T-helper 2 cell treated with Interferon-gamma antibody and Interleukin-4, amounts not matched to agents 100 ng/mL and 5 ng/mL, for 36 hours (primary cell): ENCODE measurements around the gene ADAMTS6. TPM values are rescaled to one million over a fixed set of nuclear protein-coding genes. Genes with fewer than 3 reads are reported as not detected.

Experiments used
- intact Hi-C: fragments of 100-400 bp; cut with micrococcal nuclease; formaldehyde crosslinking; loops from one replicate; pipeline ENCODE4 v1.15.1; 2023
- total RNA-seq: library from RNA; stranded (reverse); gene quantifications from 2 replicates; pipeline ENCODE4 v1.2.3, GENCODE V29; 2022

ADAMTS6 gene
- total RNA-seq, 1 donor from 2014 or later = 2.0 TPM

DNA sequence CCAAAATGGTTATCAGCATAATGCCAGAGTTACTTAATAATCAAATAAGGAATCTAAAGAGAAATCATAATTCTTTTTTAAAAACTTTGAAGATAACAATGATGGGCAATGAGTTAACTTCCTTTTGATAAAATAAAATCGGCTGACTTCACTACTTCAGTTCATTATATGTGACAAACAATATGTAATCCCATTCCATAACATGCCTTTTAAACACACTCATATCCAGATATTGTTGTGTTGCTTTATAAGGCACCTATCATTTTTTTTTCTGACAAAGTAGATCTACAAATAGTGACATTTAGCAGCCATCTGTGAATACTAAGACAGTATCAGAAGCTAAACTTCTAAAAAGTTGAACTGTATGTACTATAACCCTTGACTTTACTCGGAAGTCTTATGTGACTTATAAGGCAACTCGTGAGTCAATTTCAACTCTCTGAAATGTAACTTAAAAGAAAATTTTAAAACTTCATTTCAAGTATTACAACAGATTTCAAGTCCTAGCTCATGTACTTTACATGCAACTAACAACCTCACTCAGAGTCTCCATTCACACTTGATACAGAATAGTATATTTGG, 7.5 kb downstream of the ADAMTS6 start:
- intact Hi-C loops = no loop called here

DNA sequence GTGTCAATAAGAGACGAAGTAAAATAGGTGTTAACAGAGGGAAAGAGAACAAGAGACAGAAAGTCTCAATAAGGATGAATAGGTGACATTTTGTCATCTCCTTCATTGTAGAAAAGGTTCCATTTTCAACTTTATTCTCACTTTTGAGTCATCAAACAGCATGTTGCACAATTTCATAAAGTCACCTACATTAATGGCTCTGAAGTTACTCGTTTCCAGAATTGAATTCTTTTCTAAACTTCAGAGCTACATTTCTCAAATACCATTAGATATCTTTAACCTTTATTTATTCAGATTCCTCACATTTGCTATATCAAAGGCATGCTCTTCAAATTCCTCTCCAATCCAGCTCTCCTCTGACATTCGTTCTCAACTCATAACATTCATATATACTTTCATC, 13.1 kb downstream of the ADAMTS6 start:
- intact Hi-C loops = no loop called here

- intact Hi-C loops = no loop called here
Observed at GRCh38 chr5:65462139-65462705, 19.5 kb downstream of the ADAMTS6 start.

DNA sequence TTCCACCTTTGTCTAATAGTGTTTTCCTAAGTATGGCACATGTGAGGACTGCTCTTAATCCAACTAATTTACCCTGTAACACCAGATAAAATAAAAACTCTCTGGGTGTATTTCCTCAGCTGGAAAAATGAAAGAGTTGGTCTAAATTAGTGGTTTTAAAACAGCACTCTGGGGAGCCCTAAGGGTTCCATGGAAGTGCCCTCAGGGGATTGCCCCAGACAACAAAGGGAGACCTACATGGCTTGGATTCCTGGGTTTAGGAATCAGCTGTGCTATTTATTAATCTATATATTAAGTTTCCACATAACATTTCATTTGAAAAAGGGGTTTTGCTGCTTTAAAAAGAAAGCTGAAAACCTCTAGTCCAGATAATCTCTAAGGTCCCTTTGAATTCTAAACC, 20.2 kb downstream of the ADAMTS6 start:
- intact Hi-C loops = no loop called here

- intact Hi-C loops = no loop called here
Observed at GRCh38 chr5:65459995-65460394, 21.7 kb downstream of the ADAMTS6 start.

DNA sequence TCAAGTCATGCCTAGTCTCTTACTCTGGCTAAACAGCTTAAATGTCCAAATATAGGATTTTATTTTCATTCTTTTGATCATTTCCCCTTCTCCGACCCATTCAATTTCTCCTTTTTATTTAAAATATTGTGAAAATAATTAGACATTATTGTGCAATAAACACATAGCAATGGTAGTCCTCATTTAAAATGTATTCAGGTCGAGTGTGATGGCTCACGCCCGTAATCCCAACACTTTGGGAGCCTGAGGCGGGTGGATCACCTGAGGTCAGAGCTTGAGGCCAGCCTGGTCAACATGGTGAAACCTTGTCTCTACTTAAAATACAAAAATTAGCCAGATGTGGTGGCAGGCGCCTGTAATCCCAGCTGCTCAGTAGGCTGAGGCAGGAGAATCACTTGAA, 26.7 kb downstream of the ADAMTS6 start:
- intact Hi-C loops = no loop called here

DNA sequence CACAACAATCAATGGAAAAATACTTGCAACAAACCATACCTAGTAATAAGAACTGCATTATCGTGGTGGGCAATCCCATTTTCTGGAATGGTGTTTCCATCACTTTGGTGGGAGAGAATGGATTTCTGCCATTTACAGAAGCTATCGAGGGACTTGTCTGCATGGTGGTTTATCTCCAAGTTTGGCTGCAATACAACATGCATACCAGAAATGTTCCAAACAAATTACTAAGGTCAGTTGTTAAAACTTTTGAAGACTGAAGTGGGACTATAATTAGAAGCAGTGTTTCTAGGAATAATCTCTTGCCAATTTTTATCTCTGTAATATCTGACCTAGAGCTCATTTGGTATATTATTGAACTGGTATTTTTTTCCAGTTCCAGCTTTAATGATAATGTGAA, 30.3 kb downstream of the ADAMTS6 start:
- intact Hi-C loops = no loop called here

GRCh38 chr5:65446682-65447081, 35.0 kb downstream of the ADAMTS6 start:
- intact Hi-C loops = no loop called here

DNA sequence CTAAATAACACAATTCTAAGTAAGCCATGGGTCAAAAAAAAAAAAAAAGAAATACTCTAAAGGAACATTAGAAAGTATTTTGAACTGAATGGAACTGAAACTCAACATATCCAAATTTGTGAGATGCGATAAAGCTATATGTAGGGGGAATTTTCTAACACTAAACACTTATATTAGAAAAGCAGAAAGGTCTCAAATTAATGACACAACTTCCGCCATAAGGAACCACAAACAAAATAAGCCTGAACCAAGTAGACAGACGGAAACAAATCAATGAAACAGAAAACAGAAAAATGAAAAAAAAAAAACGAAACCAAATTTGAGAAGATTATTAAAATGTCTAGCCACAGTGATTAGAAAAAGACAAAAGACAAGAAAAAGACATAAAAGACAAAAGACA, 39.9 kb downstream of the ADAMTS6 start:
- intact Hi-C loops = no loop called here

- intact Hi-C loops = no loop called here
Observed at GRCh38 chr5:65440456-65440855, 41.3 kb downstream of the ADAMTS6 start.

- intact Hi-C loops = no loop called here
Observed at GRCh38 chr5:65434122-65434521, 47.6 kb downstream of the ADAMTS6 start.

GRCh38 chr5:65426656-65427055, 55.1 kb downstream of the ADAMTS6 start:
- intact Hi-C loops = no loop called here

DNA sequence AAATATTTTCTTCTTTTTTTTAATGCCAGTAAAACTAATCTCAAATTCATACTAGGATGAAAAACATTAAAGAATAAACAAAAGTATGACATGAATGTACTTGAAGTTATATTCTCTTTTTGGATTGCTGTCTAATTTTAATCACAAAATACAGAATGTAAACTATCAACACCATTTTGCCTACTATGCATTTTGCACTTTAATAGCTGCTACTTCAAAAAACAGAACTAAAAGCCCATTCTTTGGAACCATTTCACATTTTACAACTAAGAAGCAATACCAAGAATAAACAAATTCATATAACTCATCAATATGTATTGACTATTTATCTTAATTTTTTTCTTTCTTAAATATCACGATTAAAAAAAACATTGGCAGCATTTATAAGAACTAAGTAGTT, 58.1 kb downstream of the ADAMTS6 start:
- intact Hi-C loops = no loop called here

DNA sequence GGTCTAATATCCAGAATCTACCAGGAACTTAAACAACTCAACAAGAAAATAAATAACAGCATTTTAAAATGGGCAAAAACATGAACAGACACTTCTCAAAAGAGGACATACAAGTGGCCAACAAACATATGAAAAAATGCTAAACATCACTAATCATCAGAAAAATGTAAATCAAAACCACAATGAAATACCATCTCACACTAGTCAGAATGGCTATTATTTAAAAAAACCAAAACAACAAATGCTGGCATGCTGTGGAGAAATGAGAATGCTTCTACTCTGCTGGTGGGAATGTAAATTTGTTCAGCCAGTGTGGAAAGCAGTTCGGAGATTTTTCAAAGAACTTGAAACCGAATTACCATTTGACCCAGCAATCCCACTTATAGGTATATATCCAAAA, 63.1 kb downstream of the ADAMTS6 start:
- intact Hi-C loops = no loop called here

DNA sequence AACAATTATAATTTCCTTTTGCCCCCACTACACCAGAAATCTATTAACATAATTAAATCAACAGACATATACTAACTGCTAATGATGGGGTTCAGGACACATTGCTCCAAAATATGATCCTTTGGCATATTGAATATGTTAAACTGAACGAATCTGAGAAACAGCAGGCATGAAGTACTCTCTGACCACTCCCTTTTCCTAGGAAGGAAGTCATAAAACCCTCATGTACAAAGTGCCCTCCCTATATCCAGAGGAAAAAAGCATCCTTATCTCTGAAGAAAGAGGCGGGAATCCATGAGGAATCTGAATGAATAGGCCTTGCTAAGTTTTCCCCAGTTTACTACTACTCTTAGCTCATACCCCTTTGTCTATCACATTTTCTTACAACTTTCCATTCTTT, 67.9 kb downstream of the ADAMTS6 start:
- intact Hi-C loops = no loop called here

DNA sequence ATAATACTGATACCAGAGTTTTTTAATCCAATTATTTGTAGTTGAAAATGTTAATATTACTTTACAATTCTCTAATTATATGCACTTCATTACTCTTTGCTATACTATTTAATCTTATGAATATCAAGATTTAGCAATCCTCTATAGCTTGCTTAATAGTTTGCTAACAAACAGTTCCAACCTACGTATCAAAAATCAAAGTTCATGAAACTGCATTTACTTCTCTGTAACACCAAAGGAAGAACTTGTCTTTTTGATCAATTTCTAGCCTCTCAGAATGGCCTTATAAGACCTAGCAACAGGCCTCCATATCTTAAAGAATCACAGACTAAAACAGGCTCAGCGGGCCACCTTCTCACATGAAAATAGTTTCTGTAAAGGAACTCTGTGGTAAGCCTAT, 68.9 kb downstream of the ADAMTS6 start:
- intact Hi-C loops = no loop called here

- intact Hi-C loops = no loop called here
Observed at GRCh38 chr5:65411356-65411755, 70.4 kb downstream of the ADAMTS6 start.

DNA sequence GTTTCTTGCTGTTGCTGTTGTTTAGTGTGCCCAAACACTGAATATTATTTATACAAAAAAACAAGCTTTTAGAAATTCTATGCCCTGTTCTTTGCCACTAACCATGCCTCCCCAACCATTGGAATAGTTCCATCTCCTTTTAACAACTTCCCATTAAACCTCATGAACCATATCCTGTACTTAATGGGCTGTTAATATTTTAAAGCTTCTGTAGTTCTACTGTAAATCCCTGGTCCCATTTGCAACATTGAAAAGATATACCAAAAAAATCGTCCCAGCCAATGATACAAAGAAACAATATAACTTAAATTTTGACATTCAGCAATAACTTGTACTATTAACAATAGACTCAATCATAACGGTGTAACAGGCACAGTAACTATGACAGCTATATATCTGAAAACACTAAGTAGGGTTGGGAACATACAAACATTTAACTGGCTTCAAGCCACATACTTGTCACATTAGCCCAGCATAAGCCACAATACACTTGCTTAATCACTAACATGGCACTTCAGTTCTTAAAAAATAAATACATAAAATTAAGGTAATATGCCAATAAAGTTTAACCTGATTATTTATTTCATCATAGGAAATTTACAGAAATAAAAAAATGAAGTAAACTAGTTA, 86.1 kb downstream of the ADAMTS6 start:
- intact Hi-C loops = no loop called here

GRCh38 chr5:65394087-65394486, 87.6 kb downstream of the ADAMTS6 start:
- intact Hi-C loops = no loop called here

GRCh38 chr5:65391591-65391990, 90.1 kb downstream of the ADAMTS6 start:
- intact Hi-C loops = no loop called here

DNA sequence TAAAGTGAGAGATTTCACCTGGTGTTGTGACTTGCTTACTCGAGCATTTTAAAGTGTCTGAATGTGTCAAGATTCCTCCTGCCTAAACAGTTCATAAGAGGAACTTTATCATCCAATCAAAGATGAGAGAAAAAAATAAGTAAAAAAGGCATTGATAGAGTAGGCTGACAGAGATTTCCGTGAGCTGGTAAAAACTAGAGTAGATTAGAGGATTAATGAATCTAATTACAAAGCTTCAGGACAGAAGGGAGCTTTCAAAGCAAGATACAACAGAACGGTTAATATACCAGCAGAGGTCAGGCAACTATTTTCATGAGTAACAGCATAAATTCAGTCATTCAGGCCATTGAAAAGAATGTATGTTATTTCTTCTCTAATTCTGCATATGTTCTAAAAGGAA, 91.5 kb downstream of the ADAMTS6 start:
- intact Hi-C loops = no loop called here

GRCh38 chr5:65383859-65384258, 97.9 kb downstream of the ADAMTS6 start:
- intact Hi-C loops = no loop called here

DNA sequence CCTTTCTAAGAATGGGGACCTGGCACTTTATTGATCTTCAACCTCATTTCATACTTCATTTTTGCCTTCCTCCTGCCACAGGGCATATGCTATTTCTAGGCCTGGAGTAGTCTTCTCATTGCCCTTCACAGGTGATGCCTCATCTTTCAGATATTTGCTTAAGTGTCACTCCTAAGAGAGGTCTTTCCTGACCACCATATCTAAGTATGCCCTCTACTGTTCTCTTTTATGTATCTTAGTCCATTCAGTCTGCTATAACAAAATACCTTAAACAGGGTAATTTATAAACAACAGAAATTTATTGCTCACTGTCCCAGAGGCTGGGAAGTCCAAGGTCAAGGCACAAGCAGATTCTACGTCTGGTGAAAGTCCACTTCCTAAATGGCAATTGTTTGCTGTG, 99.1 kb downstream of the ADAMTS6 start:
- intact Hi-C loops = no loop called here
